Activated CD8-positive, alpha-beta memory T cell treated with anti-CD3 and anti-CD28 coated beads, Interleukin-2, amount 50 U/mL, for 24 hours (primary cell): ENCODE data around the gene DAB1.

Experiments used
- DNase-seq: peaks from one replicate; pipeline ENCODE4 v3.0.0-alpha.2; 2020; ENCODE audit errors: extremely low read depth

Gene DAB1

GRCh38 chr1:57316861-57317260 is 107.0 kb downstream of the DAB1 start:
- no peak for DNase-seq

GRCh38 chr1:57316291-57316690 is 107.6 kb downstream of the DAB1 start:
- DNase-seq, result no peak

GRCh38 chr1:57312869-57313268 is 111.0 kb downstream of the DAB1 start:
- DNase-seq, result no peak

GRCh38 chr1:57311411-57311810 is 112.4 kb downstream of the DAB1 start:
- DNase-seq, result no peak

GRCh38 chr1:57311006-57311405 is 112.9 kb downstream of the DAB1 start:
- DNase-seq, result no peak

- no peak for DNase-seq
Measured at GRCh38 chr1:57309630-57310029, 114.2 kb downstream of the DAB1 start.

- peak; percentile 0 for DNase-seq
Measured at GRCh38 chr1:57307392-57308170, 116.3 kb downstream of the DAB1 start.

- DNase-seq, result no peak
Measured at GRCh38 chr1:57304591-57304990, 119.3 kb downstream of the DAB1 start.

GRCh38 chr1:57302812-57303596 is 120.9 kb downstream of the DAB1 start:
- no peak for DNase-seq

- no peak for DNase-seq
Measured at GRCh38 chr1:57300186-57300585, 123.7 kb downstream of the DAB1 start.

GRCh38 chr1:57296726-57297250 is 127.1 kb downstream of the DAB1 start:
- DNase-seq, result no peak

GRCh38 chr1:57295326-57295725 is 128.5 kb downstream of the DAB1 start:
- no peak for DNase-seq

- DNase-seq, result no peak
Measured at GRCh38 chr1:57294177-57294576, 129.7 kb downstream of the DAB1 start.

GRCh38 chr1:57293214-57293613 is 130.6 kb downstream of the DAB1 start:
- no peak for DNase-seq

- DNase-seq, result no peak
Measured at GRCh38 chr1:57289781-57290180, 134.1 kb downstream of the DAB1 start.

- no peak for DNase-seq
Measured at GRCh38 chr1:57285992-57286391, 137.9 kb downstream of the DAB1 start.

GRCh38 chr1:57282411-57282810 is 141.4 kb downstream of the DAB1 start:
- DNase-seq, result no peak

- DNase-seq, result no peak
Measured at GRCh38 chr1:57281324-57281723, 142.5 kb downstream of the DAB1 start.

GRCh38 chr1:57279909-57280666 is 143.8 kb downstream of the DAB1 start:
- DNase-seq, result no peak

GRCh38 chr1:57278558-57278957 is 145.3 kb downstream of the DAB1 start:
- no peak for DNase-seq

GRCh38 chr1:57277681-57278080 is 146.2 kb downstream of the DAB1 start:
- no peak for DNase-seq

- DNase-seq, result no peak
Measured at GRCh38 chr1:57276918-57277317, 146.9 kb downstream of the DAB1 start.
